NB4 (cell line): ENCODE results near the gene ARHGAP26.

ENCODE experiments used
- DNase-seq: peaks from one replicate; pipeline ENCODE4 v3.0.0; 2010; ENCODE audit warnings: low read depth
- H3K4me3 ChIP-seq: one replicate; pipeline ENCODE4 v1.5.1; 2011; ENCODE audit warnings: mild to moderate bottlenecking, low read depth, low read length, moderate library complexity
- MYC ChIP-seq: IDR thresholded peaks from 2 replicates; pipeline ENCODE4 v1.6.1; 2011; ENCODE audit warnings: low read depth, low read length
- POLR2A ChIP-seq: IDR thresholded peaks from 2 replicates; pipeline ENCODE4 v1.6.1; 2011; ENCODE audit warnings: mild to moderate bottlenecking; ENCODE audit not compliant: insufficient read length; ENCODE audit errors: extremely low read depth
- TF ChIP-seq, protein P1 (sequence below): IDR thresholded peaks from one replicate; pipeline ENCODE4 v1.5.1; 2012; ENCODE audit warnings: low read depth, low read length
- TF ChIP-seq, protein P2 (sequence below): IDR thresholded peaks from 2 replicates; pipeline ENCODE4 v1.6.1; 2011; ENCODE audit warnings: low read depth, low read length

The ARHGAP26 gene

DNA sequence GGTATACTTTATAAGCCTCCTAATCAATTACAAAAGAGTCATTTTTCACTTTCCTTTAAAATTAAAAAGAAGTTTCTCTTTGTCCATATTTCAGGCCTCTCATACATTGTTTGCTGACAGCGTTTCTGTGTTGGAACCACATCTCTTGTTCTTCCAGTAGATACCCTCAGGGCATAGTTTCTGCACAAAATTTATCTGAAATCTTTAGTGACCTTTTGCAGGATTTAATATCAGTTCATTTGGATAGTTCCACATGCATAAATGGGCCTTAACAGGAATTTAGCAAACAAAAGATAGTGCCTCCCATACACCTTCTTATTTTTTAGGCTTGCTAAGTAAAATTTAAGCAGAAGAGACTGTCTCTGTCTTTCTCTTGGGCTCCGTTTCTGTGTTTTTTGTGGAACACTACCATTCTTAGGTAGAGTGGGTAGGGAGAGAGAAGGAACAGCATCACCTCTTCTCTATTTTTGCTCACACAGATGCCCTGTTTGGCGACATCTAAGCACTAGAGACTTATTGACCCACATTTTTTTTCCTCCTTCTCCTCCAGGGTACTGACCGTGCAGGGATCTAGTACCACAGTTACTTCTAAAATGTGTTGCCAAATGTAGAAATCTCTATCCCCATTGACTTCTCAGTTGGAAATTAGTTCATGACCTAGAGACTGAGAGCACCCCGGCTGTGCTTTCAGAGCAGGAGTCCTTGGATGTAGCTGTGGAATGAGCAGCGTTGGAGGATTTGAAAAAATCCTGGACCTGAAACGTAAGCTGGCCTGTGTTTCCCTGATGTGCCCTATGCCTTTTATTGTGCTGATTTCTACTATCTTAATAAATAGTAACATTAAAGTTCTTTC, 22.1 kb downstream of the ARHGAP26 start:
- TF ChIP-seq POLR2A (no peak), MYC (no peak)
- TF ChIP-seq, protein P1, sequence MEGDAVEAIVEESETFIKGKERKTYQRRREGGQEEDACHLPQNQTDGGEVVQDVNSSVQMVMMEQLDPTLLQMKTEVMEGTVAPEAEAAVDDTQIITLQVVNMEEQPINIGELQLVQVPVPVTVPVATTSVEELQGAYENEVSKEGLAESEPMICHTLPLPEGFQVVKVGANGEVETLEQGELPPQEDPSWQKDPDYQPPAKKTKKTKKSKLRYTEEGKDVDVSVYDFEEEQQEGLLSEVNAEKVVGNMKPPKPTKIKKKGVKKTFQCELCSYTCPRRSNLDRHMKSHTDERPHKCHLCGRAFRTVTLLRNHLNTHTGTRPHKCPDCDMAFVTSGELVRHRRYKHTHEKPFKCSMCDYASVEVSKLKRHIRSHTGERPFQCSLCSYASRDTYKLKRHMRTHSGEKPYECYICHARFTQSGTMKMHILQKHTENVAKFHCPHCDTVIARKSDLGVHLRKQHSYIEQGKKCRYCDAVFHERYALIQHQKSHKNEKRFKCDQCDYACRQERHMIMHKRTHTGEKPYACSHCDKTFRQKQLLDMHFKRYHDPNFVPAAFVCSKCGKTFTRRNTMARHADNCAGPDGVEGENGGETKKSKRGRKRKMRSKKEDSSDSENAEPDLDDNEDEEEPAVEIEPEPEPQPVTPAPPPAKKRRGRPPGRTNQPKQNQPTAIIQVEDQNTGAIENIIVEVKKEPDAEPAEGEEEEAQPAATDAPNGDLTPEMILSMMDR, result no peak
- TF ChIP-seq, protein P2, sequence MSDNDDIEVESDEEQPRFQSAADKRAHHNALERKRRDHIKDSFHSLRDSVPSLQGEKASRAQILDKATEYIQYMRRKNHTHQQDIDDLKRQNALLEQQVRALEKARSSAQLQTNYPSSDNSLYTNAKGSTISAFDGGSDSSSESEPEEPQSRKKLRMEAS, result no peak
- H3K4me3 ChIP-seq, result no peak overlapping the region
- DNase-seq, result no peak

DNA sequence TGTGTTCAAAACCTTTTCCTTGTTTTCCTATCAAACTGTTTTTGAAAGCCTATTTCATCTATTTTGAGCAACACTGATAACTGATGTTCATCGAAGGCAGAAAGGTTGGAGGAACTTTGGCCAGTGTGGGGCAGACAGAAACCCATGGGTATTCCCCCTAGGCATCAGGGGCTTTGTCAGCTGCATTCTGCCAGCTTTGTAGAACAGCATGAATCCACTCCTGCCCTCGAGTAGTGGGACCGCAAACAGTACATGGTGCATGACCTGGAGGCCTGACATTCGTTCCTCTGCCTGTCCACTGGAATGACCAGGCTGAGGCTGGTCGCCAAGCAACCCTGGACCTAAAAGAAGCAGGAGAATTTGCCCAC, 22.7 kb downstream of the ARHGAP26 start:
- no peak overlapping the region for H3K4me3 ChIP-seq
- no peak for TF ChIP-seq MYC
- DNase-seq, result no peak

DNA sequence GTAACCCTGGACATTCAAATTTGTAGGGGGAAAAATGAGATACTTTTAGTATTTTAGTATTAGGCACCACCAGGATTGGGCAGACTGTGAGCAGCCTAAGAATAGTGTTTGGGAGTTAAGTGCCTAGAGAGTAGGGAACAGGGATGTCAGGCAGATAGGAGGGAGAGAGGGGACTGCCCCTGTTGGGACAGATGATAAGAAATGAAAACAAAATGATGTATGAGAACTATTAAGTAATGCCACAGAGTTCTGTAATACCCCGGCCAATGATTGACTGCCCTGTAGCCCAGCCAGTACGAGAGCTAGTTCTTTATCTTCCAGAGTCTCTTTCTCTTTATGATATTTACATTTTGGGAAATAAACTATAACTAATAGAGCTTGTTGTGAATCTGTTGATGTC, 24.4 kb downstream of the ARHGAP26 start:
- no peak overlapping the region for H3K4me3 ChIP-seq
- TF ChIP-seq, protein P1, result no peak
- TF ChIP-seq MYC (no peak), POLR2A (no peak)
- TF ChIP-seq, protein P2, result no peak

DNA sequence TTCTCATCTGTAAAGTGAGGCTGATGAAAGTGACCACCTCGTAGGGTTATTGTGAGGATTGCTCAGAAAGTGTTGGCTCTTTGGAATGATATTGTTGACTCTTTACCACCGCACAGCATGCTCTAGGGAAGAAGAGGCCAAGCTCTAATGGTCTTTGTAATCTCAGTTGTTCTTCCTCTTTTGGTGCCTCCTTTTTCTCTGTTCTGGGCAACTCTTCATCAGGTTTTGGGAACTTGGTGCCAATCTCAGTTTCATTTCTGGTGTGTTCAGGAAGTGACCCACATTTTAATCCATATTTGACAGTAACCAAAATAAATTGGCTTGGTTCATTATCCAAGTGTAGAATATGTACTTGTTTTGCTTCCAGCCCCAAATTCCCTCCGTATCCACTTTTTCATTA, 25.1 kb downstream of the ARHGAP26 start:
- TF ChIP-seq MYC (no peak), POLR2A (no peak)
- TF ChIP-seq, protein P2, result no peak
- TF ChIP-seq, protein P1, result no peak
- peak; percentile 62 for DNase-seq
- no peak overlapping the region for H3K4me3 ChIP-seq

More for the DNA sequence above, 24.4 kb downstream of the ARHGAP26 start:
- no peak for DNase-seq

DNA sequence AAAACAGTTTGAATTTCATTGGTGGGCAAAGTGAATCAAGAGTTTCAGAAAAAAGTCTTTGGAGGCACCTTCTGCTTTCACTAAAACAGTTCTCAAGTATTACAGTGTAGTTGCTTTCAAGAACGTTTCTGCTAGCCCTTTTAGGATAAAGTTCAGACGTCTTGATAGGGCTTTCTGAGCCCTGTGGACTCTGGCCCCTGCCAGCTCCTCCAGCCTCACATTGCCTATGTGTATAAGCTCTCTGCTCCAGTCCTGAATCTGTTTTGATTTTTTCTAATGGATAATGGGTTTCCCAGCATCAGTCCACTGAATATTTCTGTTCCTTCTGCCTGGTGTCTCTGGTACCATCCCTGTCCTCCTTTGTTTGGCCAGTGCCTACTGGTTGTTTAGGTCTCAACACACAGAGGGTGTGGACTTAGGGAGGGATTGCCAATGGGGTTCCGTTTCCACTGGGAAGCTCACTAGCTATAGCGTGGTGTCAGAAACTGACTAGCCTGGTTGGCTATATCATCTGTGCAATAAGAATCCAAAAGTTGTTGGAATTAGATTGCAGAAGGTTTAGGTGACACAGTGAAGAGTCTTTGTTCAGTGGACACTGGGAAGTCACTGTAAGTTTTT, 26.4 kb downstream of the ARHGAP26 start:
- TF ChIP-seq POLR2A (no peak), MYC (no peak)
- TF ChIP-seq, protein P2, result no peak
- TF ChIP-seq, protein P1, result no peak
- DNase-seq, result no peak
- no peak overlapping the region for H3K4me3 ChIP-seq

DNA sequence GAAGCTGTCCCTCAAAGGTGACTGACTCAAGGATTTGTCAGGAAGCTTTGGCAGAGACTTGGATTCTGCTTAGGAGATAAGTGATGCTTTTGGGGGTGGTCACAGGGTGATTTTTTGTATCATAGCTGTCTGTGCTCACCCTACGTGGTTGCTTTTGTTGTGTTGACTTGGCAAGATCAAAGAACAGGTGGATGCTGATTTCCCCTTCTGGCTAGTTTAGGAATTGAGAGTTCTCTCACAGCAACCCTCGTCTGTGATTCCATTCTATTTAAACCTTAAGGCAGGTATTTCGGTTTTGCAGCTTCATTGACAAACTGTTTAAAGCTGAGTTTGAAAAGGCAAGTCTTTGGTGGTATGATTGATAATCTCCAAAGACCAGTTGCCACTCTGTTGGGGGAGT, 27.2 kb downstream of the ARHGAP26 start:
- DNase-seq, result no peak
- H3K4me3 ChIP-seq, result no peak overlapping the region
- TF ChIP-seq MYC (no peak), POLR2A (no peak)
- TF ChIP-seq, protein P1, result no peak
- TF ChIP-seq, protein P2, result no peak
